Anterior cingulate cortex (tissue), 58 donors: ENCODE results near the gene TCL1B.
"Not testable (repeated sequence)": the region's sequence is repeated elsewhere in the genome, so short reads cannot be mapped to it uniquely, and the experiment has no call there.

ENCODE experiments used
- DNase-seq, 58 donors: peaks; one replicate each; lab custom pipeline; 2025; lab: John Stamatoyannopoulos, UW

Gene TCL1B

DNA sequence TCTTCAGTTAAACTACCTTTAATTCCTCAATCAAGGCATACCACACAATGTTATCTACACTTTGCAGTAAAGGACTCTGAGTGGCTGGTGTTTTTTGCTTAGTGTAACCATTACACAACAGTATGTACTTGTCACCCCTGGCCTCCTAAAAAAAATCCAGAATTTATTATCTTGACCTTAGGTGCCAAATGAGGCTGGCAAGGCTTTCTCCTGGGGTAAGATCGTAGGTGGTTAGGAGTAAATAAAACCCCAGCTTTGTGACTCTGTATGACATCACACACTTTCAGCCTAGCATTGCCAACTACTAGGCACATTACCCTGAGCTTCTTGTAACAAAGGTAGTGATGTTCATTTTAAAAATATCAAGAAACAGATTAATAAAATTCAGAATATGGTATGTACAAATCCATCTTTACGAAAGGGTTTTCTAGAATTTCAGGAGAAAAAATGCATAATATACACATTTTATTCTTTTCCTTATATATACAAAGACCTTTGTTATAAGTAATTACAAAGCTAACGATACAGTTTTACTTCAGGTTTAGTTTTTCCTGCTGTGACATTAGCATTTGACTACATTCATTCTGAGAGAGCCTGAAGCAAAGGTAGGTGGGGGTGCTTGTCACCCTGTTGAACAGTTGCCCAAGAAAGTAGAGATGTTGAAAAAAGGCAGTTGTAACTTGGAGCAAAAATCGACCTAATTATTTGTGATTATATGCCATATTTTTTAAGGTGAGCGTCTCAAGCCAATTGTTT lies 14.2 kb downstream of the TCL1B start:
- no peak for DNase-seq

GRCh38 chr14:95701846-95702221 lies 15.6 kb downstream of the TCL1B start:
- no peak for DNase-seq

DNA sequence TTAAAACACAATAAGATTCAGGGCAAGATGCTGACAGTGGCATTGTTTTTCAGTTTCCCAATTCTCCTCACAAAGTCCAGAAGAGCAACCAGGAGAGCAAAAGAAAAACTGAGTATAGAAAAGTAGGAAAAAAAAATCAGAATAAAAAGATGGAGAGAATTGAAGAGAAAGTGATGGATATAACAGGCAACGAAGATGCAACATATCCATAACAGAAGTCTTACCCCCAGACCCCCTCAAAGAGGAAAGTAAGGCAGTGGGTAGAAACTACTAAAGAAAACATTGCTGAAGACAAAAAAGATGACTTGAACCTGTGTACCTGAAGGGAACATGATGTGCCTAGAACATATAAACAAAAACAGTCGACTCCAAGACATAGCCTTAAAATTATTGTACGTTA lies 17.1 kb downstream of the TCL1B start:
- DNase-seq, result no peak

DNA sequence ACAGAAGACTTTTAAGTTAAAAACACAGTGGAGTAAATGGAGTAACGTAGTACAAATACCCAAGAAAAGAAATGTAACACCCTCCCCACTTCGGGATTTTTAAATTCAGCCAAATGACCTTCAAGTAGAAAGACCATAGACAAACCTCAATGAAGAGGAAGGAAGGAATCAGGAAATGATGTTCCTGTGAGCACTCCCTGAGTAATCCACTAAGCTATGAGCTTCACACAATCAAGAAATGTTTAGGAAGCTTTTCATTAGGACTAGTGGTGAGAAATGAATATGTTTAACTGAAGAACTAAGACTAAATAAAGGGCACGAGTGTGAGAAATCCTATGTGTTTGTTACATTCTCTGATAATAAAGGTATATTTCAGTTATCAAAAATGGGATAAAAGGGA lies 17.6 kb downstream of the TCL1B start:
- no peak for DNase-seq

GRCh38 chr14:95705518-95705917 lies 19.3 kb downstream of the TCL1B start:
- DNase-seq, result no peak

DNA sequence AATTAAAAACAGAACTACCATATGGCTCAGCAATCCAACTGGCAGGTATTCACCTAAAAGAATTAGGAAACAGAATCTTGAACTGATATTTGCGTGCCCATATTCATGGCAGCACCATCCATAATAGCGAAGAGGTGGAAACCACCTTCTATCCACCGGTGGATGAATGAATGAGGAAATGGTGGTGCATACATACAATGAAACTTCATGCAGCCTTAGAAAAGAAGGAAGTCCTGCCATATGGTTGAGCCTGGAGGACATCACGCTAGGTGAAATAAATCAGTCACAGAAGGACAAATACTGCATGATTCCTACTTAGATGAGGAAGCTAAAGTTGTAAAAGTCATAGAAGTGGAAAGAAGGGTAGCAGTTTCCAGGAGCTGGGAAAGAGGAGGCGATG lies 21.1 kb downstream of the TCL1B start:
- DNase-seq, result no peak

GRCh38 chr14:95710106-95710505 lies 23.9 kb downstream of the TCL1B start:
- no peak for DNase-seq

DNA sequence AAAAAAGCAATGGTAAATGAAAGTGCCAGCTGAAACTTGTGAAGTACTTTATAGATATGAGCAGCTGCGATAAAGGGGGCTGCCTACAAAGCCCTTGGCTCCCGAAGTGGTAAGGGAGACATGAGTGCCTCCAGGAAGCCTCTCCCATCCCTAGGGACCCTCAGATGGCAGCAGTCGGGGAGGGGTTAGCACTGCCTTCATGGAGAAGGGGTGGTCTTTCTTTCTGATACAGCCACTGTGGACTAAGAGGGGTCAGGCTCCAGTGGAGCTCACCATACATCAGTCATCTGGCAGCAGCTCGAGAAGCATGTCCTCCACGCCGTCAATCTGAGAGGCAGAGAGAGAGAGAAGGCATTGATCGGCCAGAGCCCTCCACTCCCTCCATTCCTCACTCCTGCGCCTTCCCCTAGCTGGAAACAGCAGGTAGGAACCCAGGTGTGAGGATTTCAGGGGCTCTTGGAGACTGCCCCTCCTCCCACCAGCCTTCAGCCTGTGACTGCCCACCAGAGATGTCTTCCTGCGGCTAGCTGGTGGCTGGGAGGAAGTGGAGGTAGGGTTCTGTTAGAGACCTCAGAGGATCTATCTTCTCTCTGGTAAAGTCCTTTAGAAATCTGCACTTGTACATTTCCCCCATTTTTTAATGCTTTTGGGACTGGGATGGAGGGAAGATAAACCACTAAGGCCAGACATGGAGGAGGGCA lies 25.4 kb downstream of the TCL1B start:
- no peak for DNase-seq

GRCh38 chr14:95712398-95712797 lies 26.2 kb downstream of the TCL1B start:
- no peak for DNase-seq

DNA sequence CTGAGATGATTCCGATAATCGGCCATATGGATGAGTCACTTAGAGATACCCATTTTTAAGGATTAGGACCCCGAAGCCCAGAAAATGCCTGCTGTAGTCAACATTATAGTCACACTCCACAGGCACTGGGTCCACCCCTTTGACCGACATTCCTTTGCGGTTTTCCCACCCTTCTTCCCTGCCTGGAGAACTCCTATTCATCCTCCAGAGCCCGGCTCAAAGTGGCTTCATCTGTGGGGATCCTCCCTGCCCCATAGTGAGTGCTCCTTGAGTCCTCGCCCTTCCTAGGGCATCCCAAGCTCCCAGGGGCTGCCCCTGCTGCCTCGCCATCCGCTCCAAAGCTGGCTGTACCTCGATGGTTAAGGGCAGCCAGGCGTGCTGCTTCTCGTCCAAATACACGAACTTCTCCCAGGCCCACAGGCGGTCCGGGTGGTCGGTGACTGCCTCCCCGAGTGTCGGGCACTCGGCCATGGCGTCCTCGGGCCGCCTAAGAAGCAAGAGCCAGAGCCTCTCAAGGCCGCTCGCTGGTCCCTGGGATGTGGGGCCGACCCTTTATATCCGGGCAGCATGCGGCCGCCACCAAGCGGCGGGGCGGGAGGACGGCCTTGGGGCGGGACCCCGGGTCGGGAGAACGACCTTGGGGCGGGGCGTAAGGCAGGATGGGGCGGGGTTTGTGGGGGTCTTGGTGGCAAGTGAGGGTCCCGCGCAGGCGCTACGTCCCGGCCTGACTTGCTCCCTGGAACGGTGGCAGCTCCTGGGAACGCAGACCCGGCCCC lies 27.6 kb downstream of the TCL1B start, which contains the start of gene TCL1A:
TSS of gene TCL1A (minus strand) at position 530 of the 776 bp plus-strand sequence. CDS start at position 471, 59 bp downstream.
- DNase-seq, result no peak

DNA sequence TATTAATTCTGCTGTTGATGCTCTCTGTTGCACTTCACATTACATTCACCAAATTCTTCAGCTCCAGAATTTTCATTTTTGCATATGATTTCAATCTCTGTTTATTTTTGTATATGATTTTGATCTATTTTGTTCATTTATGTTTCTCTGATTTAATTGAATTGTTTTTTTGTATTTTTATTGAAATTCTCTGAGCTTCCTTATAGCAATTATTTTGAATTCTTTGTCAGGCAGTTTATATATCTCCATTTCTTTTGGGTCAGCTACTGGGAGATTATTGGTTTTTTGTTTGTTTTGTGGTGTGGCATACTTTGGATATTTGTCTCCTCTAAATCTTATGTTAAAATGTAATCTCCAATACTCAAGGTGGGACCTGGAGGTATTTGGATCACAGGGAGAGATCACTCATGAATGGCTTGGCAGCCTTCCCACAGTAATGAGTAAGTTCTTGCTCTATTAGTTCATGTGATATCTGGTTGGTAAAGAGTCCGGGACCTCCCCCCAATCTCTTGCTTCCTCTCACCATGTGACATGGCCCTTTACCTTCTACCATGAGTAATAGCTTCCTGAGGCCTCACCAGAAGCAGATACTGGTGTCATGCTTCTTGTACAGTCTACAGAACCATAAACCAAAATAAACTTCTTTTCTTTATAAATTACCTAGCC lies 36.4 kb downstream of the TCL1B start:
- DNase-seq, result no peak

GRCh38 chr14:95725685-95726336 lies 39.6 kb downstream of the TCL1B start:
- no peak for DNase-seq

DNA sequence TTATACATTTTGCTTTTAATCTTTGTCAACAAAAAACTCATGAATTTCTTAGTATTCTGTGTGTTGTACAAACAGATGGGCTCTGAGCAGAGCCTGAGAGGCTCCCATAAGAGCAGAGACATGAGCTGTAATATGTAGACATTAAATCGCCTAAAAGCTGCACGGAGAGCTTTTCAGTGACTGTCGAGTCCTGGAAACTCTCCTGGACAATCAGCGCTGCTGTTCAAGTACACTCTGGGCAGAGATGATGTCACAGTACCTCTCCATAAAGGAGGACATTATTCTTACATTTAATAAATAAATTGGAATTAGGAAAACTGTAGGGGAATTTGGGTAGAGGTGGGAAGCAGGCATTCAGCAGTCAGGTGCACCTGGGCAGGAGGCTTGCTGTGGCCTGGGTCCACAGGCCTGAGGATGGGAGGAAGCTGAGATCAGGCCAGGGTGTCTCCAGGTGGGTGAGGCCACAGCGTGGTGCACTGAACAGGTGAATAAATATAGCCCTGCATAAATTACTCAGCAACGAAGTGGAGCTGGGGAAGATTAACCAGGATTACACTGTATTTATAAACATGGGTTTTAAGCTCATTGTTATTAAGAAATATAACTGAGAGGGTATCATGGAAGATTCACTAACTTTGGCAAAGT lies 41.0 kb downstream of the TCL1B start:
- no peak for DNase-seq

DNA sequence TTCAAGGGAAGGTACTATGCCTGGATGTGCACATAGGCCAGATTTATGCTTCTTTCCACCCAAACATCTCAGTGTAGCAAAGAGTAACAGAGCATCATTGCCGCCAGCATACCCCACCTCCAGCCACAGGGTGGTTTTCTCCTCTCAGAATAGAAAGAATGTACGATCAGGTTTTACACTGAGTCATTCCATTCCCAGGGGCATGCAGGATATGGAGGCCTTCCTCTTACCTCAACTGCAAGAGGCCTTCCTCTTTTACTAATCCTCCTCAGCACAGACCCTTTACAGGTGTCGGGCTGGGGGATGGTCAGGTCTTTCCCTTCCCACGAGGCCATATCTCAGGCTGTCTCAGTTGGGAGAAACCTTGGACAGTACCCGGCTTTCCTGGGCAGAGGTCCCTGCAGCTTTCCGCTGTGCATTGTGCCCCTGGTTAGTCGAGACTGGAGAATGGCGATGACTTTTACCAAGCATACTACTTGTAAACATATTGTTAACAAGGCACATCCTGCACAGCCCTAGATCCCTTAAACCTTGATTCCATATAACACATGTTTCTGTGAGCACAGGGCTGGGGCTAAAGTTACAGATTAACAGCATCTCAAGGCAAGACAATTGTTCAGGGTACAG lies 43.3 kb downstream of the TCL1B start:
- DNase-seq, result not testable (repeated sequence)

DNA sequence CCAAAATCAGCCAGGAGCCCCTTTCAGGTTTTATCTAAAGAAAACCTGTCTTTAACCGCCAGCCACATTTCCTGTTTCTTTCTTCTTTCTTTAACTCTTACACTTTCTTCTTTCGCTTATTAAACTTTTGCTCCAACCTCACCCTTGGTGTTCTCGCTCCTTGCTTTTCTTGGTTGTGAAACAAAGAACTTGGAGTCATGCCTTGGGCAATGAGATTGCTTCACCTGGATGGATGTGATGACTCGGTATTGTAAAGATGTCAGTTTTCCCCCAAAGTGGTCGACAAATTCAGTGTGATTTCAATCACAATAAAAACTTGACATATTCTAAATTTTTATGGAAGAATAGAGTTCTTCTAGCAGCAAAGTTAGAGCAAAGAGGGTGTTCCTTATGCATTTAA lies 43.9 kb downstream of the TCL1B start:
- DNase-seq, result no peak

DNA sequence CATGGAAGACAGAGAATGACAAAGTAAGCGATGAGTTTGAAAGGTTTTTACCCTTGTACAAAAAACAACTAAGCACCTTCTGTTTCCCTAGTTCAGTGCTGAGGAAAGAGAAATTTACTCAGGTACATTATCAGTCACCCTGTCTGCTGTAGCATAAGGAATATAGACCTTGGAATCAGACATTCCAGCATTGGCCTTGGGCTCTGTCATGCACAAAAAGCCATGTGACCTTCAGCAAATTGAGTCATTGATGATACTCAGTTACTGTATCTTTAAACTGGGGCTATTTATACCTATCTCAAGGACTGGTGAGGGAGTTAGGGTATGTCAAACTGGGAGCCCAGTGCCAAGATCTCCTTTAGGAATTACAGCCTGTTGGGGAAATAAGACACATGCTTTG lies 47.0 kb downstream of the TCL1B start:
- DNase-seq, result no peak

- DNase-seq, result no peak
Measured at GRCh38 chr14:95739356-95739755, 53.1 kb downstream of the TCL1B start.

- DNase-seq, result no peak
Measured at GRCh38 chr14:95741038-95741490, 54.8 kb downstream of the TCL1B start.

DNA sequence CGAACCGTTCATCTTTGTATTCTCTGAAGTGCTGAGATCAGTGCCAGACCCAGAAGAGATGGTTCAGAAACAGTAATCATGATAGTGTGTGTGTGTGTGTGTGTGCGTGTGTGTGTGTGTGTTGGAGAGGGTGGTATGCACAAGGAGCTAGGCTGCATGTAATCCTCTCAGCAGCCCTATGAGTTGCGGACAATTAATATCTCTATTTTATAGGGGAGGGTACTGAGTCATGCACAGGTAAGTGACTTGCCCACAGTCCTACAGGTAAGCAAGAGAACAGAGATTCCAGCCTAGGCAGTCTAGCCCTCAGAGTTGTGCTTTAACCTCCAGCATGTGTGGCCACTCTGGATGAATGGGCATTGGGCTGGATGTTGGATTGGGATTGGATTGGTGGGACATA lies 55.6 kb downstream of the TCL1B start:
- no peak for DNase-seq
